Lung (tissue), 12 donors: ENCODE measurements around the gene HDAC4. TPM values are rescaled to one million over a fixed set of nuclear protein-coding genes. Genes with fewer than 3 reads are reported as not detected.

Experiments used
- ATAC-seq: fragments of 200-7000 bp; cut with Tn5 transposase; one replicate; pipeline ENCODE4 v1.9.1; 2020; ENCODE audit warnings: moderate number of reproducible peaks; ENCODE audit not compliant: insufficient read depth, low FRiP score
- DNase-seq, 3 donors: peaks; one replicate each; pipeline ENCODE4 v3.0.0-alpha.2; 2013 to 2017
- H3K27ac ChIP-seq, 2 donors: one replicate each; pipeline ENCODE4 v1.5.1; 2013; ENCODE audit warnings: mild to moderate bottlenecking in 2 of 2, moderate library complexity in 2 of 2, control low read depth in 1 of 2, inconsistent platforms in 1 of 2, low read depth in 1 of 2, low read length in 1 of 2
- H3K27me3 ChIP-seq, 3 donors: one replicate each; pipeline ENCODE4 v1.5.1; 2013; ENCODE audit warnings: low read length in 2 of 3; ENCODE audit not compliant: control insufficient read depth in 3 of 3, insufficient read depth in 3 of 3
- H3K36me3 ChIP-seq, 4 donors: one replicate each; pipeline ENCODE4 v1.5.1; 2013; ENCODE audit warnings: low read length in 4 of 4, mild to moderate bottlenecking in 1 of 4, moderate library complexity in 1 of 4; ENCODE audit not compliant: control insufficient read depth in 4 of 4, insufficient read depth in 4 of 4
- H3K4me1 ChIP-seq, 5 donors: one replicate each; pipeline ENCODE4 v1.5.1; 2013; ENCODE audit warnings: low read length in 5 of 5, mild to moderate bottlenecking in 2 of 5, moderate library complexity in 1 of 5; ENCODE audit not compliant: control insufficient read depth in 5 of 5, insufficient read depth in 5 of 5
- H3K4me3 ChIP-seq: one replicate; pipeline ENCODE4 v1.5.1; 2013; ENCODE audit warnings: mild to moderate bottlenecking, control low read depth, moderate library complexity
- H3K9ac ChIP-seq, 2 donors: one replicate each; pipeline ENCODE4 v1.5.1; 2013; ENCODE audit warnings: low read length in 2 of 2, control low read depth in 1 of 2; ENCODE audit not compliant: insufficient read depth in 1 of 2
- H3K9me3 ChIP-seq, 4 donors: one replicate each; pipeline ENCODE4 v1.5.1; 2013; ENCODE audit warnings: low read length in 3 of 4, mild to moderate bottlenecking in 1 of 4, moderate library complexity in 1 of 4; ENCODE audit not compliant: control insufficient read depth in 4 of 4, insufficient read depth in 3 of 4
- CTCF ChIP-seq: IDR thresholded peaks from 2 replicates; pipeline ENCODE4 v1.5.1; 2012; ENCODE audit warnings: mild to moderate bottlenecking; ENCODE audit errors: control extremely low read depth, extremely low read depth
- WGBS, 2 donors: extraction: QIAGEN DNeasy Blood & Tissue Kit; methylation state at CpG; one replicate each; pipeline ENCODE4 v1.1.7; 2013; 5-methylcytosine and 5-hydroxymethylcytosine counted together
- polyA plus RNA-seq, 2 donors: library from polyadenylated mRNA; stranded (reverse); fragments of 200-250 nt; gene quantifications; one replicate each; pipeline ENCODE4 v1.2.1, GENCODE V29; 2013
- total RNA-seq, 2 donors: library from RNA; depleted of rRNA in 1 of 2; stranded (reverse); fragments of >200 nt in 1 of 2; gene quantifications; one replicate each; pipeline ENCODE4 v1.2.1, GENCODE V29; 2014 to 2021
- donor health status: control.
- donor health status: control.
- donor health status: Bipolar disorder and iron deficiency.
- donor health status: healthy.
- donor health status: DM: yes; HTN: yes; CAD: no.

The HDAC4 gene
- total and polyA plus RNA-seq, 4 donors = 6.9 to 47.7 (median 20.7) TPM

- WGBS, 2 donors = 70 to 80% methylated on average over 12 of the region's 12 CpGs
- DNase-seq (peak in 2 of 3 donors; percentile 12 to 14), ATAC-seq (no peak)
- Histone ChIP-seq H3K36me3 (peaks cover 4 to 47% (median 23%) of the 10 kb centered on the region in 4 donors), H3K4me3 (no peak overlapping the region), H3K9ac (no peak overlapping the region), H3K27ac (no peak overlapping the region), H3K4me1 (no peaks in the 10 kb centered on the region), H3K9me3 (no peaks in the 10 kb centered on the region), H3K27me3 (no peaks in the 10 kb centered on the region)
- no peak for TF ChIP-seq CTCF
These were observed 243.6 kb downstream of the HDAC4 start for GRCh38 chr2:239157269-239157668.

GRCh38 chr2:239156516-239157265, 244.1 kb downstream of the HDAC4 start:
- no peak for ATAC-seq

GRCh38 chr2:239155806-239156480, 244.9 kb downstream of the HDAC4 start:
- WGBS, 2 donors = 83 to 94% methylated on average over 12 of the region's 12 CpGs
- Histone ChIP-seq H3K36me3 (peaks cover 4 to 42% (median 19%) of the 10 kb centered on the region in 4 donors), H3K9ac (no peak overlapping the region), H3K27ac (no peak overlapping the region), H3K4me3 (no peak overlapping the region), H3K27me3 (no peaks in the 10 kb centered on the region), H3K4me1 (no peaks in the 10 kb centered on the region), H3K9me3 (no peaks in the 10 kb centered on the region)
- no peak for TF ChIP-seq CTCF
- ATAC-seq = no peak
- DNase-seq = no peak

More at GRCh38 chr2:239156516-239157265, 244.1 kb downstream of the HDAC4 start:
- peak in 1 of 3 donors; percentile 3 for DNase-seq
- H3K4me3 ChIP-seq = no peak overlapping the region
- H3K9ac ChIP-seq = no peak overlapping the region
- H3K27me3 ChIP-seq = no peaks in the 10 kb centered on the region
- no peak overlapping the region for H3K27ac ChIP-seq
- whole genome bisulfite sequencing, 2 donors = 90 to 91% methylated on average over 22 of the region's 22 CpGs
- no peaks in the 10 kb centered on the region for H3K9me3 ChIP-seq
- peaks cover 4 to 41% (median 21%) of the 10 kb centered on the region in 4 donors for H3K36me3 ChIP-seq
- no peak for TF ChIP-seq CTCF
- H3K4me1 ChIP-seq = no peaks in the 10 kb centered on the region
